ENCODE results near the gene MRPS23. TPM values are rescaled to one million over a fixed set of nuclear protein-coding genes. Genes with fewer than 3 reads are reported as not detected.

Gene MRPS23
- total RNA-seq (2016; rRNA removed; fragmentation: Illumina TruSeq; extraction: Trizol) = 181 and 283 TPM in 2 replicates
- total RNA-seq (2016; cell fraction: cytosol; rRNA removed; fragmentation: Illumina TruSeq; extraction: Trizol; ENCODE audit: low read depth) = 33.9 and 36.7 TPM in 2 replicates
- 189 and 325 TPM in 2 replicates for total RNA-seq (2016; cell fraction: insoluble cytoplasmic fraction; rRNA removed; fragmentation: Illumina TruSeq; extraction: Trizol)
- 47.2 and 48.2 TPM in 2 replicates for total RNA-seq (2016; cell fraction: membrane; rRNA removed; fragmentation: Illumina TruSeq; extraction: Trizol)
- 63.9 and 73.7 TPM in 2 replicates for total RNA-seq (2016; cell fraction: nucleus; rRNA removed; fragmentation: Illumina TruSeq; extraction: Trizol)
- 61.6 and 63.2 TPM in 2 replicates for polyA plus RNA-seq (2011; rRNA removed)
- 68.3 and 71.0 TPM in 2 replicates for polyA plus RNA-seq (2011; cell fraction: cytosol; rRNA removed)
- 11.6 and 14.2 TPM in 2 replicates for polyA plus RNA-seq (2011; cell fraction: nucleus; rRNA removed)
- 78.3 and 78.8 TPM in 2 replicates for polyA plus RNA-seq (2012)
- polyA plus RNA-seq (2016; cell fraction: cytosol; fragmentation: Illumina TruSeq; extraction: Trizol; ENCODE audit: low read depth) = 26.6 and 30.8 TPM in 2 replicates
- 249 and 259 TPM in 2 replicates for polyA plus RNA-seq (2016; cell fraction: insoluble cytoplasmic fraction; fragmentation: Illumina TruSeq; extraction: Trizol; ENCODE audit: low read depth)
- polyA plus RNA-seq (2016; cell fraction: membrane; fragmentation: Illumina TruSeq; extraction: Trizol; ENCODE audit: low read depth) = 32.0 and 32.5 TPM in 2 replicates
- polyA plus RNA-seq (2016; cell fraction: nucleus; fragmentation: Illumina TruSeq; extraction: Trizol; ENCODE audit: insufficient read depth, low read depth) = 75.9 and 84.0 TPM in 2 replicates
- polyA minus RNA-seq (2011; rRNA and poly(A)+ RNA removed; ENCODE audit: low replicate concordance) = 47.3 and 53.2 TPM in 2 replicates
- polyA minus RNA-seq (2011; cell fraction: cytosol; rRNA and poly(A)+ RNA removed) = 28.0 and 33.9 TPM in 2 replicates
- polyA minus RNA-seq (2011; cell fraction: nucleus; rRNA and poly(A)+ RNA removed) = 17.3 and 18.9 TPM in 2 replicates
- percentile 78 among the genes with signal in this experiment for Bru-seq, nascent RNA
- BruChase-seq, experiment 1, labeled RNA remaining after a 6-hour chase = percentile 88 among the genes with signal in this experiment
- percentile 84 among the genes with signal in this experiment for BruChase-seq, experiment 2, labeled RNA remaining after a 2-hour chase
- long read RNA-seq, experiment 1, full-length matches to known transcripts = 158 of 169 reads
- long read RNA-seq, experiment 1, partial matches to known transcripts = 4 of 169 reads
- long read RNA-seq, experiment 1, other reads (novel, unspliced or antisense) = 7 of 169 reads
- long read RNA-seq, experiment 2, full-length matches to known transcripts = 134 of 163 reads
- long read RNA-seq, experiment 2, partial matches to known transcripts = 13 of 163 reads
- long read RNA-seq, experiment 2, other reads (novel, unspliced or antisense) = 16 of 163 reads

GRCh38 chr17:57849874-57850754, at the start of gene MRPS23:
MRPS23 (minus strand) TSS chr17:57850044; CDS start chr17:57850010, 34 bp downstream.
- peaks cover 26% of the 10 kb centered on the region for H3K79me2 ChIP-seq (ENCODE audit: insufficient read depth, low read length)
- H3K36me3 ChIP-seq (replicated peaks in 1 of 2; ENCODE audit: control insufficient read depth in 1 of 2, insufficient read depth in 2 of 2, low read length in 2 of 2) = peaks cover 3 to 8% of the 10 kb centered on the region in 2 experiments; a peak in 2 of 5 replicates
- DNase-seq (ENCODE audit: low spot score) = peak; percentile 99
- H3K9ac ChIP-seq (ENCODE audit: insufficient read depth, low read depth, low read length) = peak within 1 kb of the TSS; percentile 87
- peak; percentile 82 for ATAC-seq
- FAIRE-seq = peak; percentile 93
- BruUV-seq (replicated peaks) = TSS peak; percentile 96
- peak within 1 kb of the TSS; percentile 88 to 93 (median 90) for H3K4me3 ChIP-seq (replicated peaks in 1 of 3; ENCODE audit: insufficient read depth in 1 of 3, low read depth in 2 of 3, low read length in 3 of 3)
- no peaks in the 10 kb centered on the region; a peak in 1 of 5 replicates for H3K27me3 ChIP-seq (ENCODE audit: control insufficient read depth in 1 of 2, insufficient read depth in 2 of 2, low read length in 2 of 2)
- peaks cover 62% of the 10 kb centered on the region for H3K4me1 ChIP-seq (ENCODE audit: insufficient read depth, low read length)
- H3K9me3 ChIP-seq (ENCODE audit: low read length) = no peaks in the 10 kb centered on the region
- ChIA-PET POLR2A (interaction anchor here (0.6 to 5.7 kb wide), 27 partner anchors 8 to 936 kb away, joined by 3 to 177 read pairs (median 8); partner anchors contain the start of genes DYNLL2, MSI2, SRSF1 and TRIM25), CTCF (ENCODE audit: low intra/inter-chr PET ratio, low total read pairs) (no interaction called here)
- H3K4me2 ChIP-seq (ENCODE audit: low read depth, low read length) = peak within 1 kb of the TSS; percentile 96
- intact Hi-C loops (cut with micrococcal nuclease; ENCODE audit: unreplicated experiment) (loop anchor here (1.0 to 5.0 kb wide), 3 partner anchors 12 to 42 kb away; no protein-coding TSS in a partner anchor), in situ Hi-C loops (cut with HindIII; ENCODE audit: extremely low pct_ligation_motif_present, low pct_unique_long_range_greater_than_20kb) (loop anchor here (10.0 kb wide), 1 partner anchor 265 kb away; no protein-coding TSS in a partner anchor)
- peak within 1 kb of the TSS; percentile 86 for H3K27ac ChIP-seq (ENCODE audit: extremely low read length, insufficient read depth, low read length)
- no peak within 1 kb of the TSS for H2AFZ ChIP-seq (ENCODE audit: low read length)
- H4K20me1 ChIP-seq (ENCODE audit: insufficient read depth, low read length) = no peaks in the 10 kb centered on the region
- whole genome bisulfite sequencing (ENCODE audit: low lambda C conversion rate) = 1% methylated on average over 33 of the region's 57 CpGs
- TF ChIP-seq MZF1 (CRISPR knock-in tag; IDR thresholded peaks at IDR 0.05; ENCODE audit: borderline replicate concordance) (no peak; the same call in 1 of the 2 replicates), JUND (CRISPR knock-in tag; IDR thresholded peaks at IDR 0.05) (peak; percentile 46; the same call in 1 of the 2 replicates), MXD4 (CRISPR knock-in tag; IDR thresholded peaks at IDR 0.05) (peak; percentile 98), TEF (CRISPR knock-in tag; IDR thresholded peaks at IDR 0.05) (no peak; the same call in 1 of the 2 replicates), ZBTB1 (CRISPR knock-in tag; IDR thresholded peaks at IDR 0.05; ENCODE audit: borderline replicate concordance) (no peak), SP2 (CRISPR knock-in tag; IDR thresholded peaks at IDR 0.05) (peak; percentile 78), ZNF547 (CRISPR knock-in tag; IDR thresholded peaks at IDR 0.05) (peak; percentile 98), ELF3 (CRISPR knock-in tag; IDR thresholded peaks at IDR 0.05) (peak; percentile 87), NR2F1 (CRISPR knock-in tag; IDR thresholded peaks at IDR 0.05) (0 out of 4 replicates have a peak, but pooled peaks of 1 of the 2 experiments have one; percentile 5), ZNF230 (CRISPR knock-in tag; IDR thresholded peaks at IDR 0.05) (peak; percentile 97)
- TF ChIP-seq, protein P1, sequence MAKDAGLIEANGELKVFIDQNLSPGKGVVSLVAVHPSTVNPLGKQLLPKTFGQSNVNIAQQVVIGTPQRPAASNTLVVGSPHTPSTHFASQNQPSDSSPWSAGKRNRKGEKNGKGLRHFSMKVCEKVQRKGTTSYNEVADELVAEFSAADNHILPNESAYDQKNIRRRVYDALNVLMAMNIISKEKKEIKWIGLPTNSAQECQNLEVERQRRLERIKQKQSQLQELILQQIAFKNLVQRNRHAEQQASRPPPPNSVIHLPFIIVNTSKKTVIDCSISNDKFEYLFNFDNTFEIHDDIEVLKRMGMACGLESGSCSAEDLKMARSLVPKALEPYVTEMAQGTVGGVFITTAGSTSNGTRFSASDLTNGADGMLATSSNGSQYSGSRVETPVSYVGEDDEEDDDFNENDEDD (CRISPR knock-in tag; IDR thresholded peaks at IDR 0.05; ENCODE audit: borderline replicate concordance) = peak; percentile 96

Measured in HepG2 (cell line).